NB4 (cell line): ENCODE results near the gene EXOC4.

Source experiments
- DNase-seq: peaks from one replicate; pipeline ENCODE4 v3.0.0; 2010; ENCODE audit warnings: low read depth
- H3K4me3 ChIP-seq: one replicate; pipeline ENCODE4 v1.5.1; 2011; ENCODE audit warnings: mild to moderate bottlenecking, low read depth, low read length, moderate library complexity
- MYC ChIP-seq: IDR thresholded peaks from 2 replicates; pipeline ENCODE4 v1.6.1; 2011; ENCODE audit warnings: low read depth, low read length
- POLR2A ChIP-seq: IDR thresholded peaks from 2 replicates; pipeline ENCODE4 v1.6.1; 2011; ENCODE audit warnings: mild to moderate bottlenecking; ENCODE audit not compliant: insufficient read length; ENCODE audit errors: extremely low read depth
- TF ChIP-seq, protein P1 (sequence below): IDR thresholded peaks from 2 replicates; pipeline ENCODE4 v1.6.1; 2011; ENCODE audit warnings: low read depth, low read length
- TF ChIP-seq, protein P2 (sequence below): IDR thresholded peaks from one replicate; pipeline ENCODE4 v1.5.1; 2012; ENCODE audit warnings: low read depth, low read length

Gene EXOC4

DNA sequence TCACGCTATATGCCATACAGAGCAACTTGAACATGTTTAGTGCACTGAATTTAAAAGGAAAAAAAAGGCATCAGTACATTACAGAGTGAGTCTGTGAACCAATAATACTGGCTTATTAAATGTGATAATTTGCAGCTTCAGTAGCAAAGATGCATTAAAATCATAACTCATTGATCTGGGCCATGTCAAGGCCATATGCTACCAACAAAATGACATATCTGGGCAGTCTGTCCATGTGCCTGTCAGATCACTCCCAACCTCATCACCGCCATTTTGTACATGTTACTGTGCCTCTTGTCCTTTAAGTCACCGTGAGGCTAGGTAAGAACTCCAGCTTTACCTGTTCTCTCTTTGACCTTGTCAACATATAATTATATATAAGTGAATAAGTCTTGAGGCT is 566.8 kb downstream of the EXOC4 start:
- TF ChIP-seq MYC (no peak), POLR2A (no peak)
- TF ChIP-seq, protein P1, sequence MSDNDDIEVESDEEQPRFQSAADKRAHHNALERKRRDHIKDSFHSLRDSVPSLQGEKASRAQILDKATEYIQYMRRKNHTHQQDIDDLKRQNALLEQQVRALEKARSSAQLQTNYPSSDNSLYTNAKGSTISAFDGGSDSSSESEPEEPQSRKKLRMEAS = no peak
- TF ChIP-seq, protein P2, sequence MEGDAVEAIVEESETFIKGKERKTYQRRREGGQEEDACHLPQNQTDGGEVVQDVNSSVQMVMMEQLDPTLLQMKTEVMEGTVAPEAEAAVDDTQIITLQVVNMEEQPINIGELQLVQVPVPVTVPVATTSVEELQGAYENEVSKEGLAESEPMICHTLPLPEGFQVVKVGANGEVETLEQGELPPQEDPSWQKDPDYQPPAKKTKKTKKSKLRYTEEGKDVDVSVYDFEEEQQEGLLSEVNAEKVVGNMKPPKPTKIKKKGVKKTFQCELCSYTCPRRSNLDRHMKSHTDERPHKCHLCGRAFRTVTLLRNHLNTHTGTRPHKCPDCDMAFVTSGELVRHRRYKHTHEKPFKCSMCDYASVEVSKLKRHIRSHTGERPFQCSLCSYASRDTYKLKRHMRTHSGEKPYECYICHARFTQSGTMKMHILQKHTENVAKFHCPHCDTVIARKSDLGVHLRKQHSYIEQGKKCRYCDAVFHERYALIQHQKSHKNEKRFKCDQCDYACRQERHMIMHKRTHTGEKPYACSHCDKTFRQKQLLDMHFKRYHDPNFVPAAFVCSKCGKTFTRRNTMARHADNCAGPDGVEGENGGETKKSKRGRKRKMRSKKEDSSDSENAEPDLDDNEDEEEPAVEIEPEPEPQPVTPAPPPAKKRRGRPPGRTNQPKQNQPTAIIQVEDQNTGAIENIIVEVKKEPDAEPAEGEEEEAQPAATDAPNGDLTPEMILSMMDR = no peak
- H3K4me3 ChIP-seq = no peak overlapping the region
- no peak for DNase-seq

DNA sequence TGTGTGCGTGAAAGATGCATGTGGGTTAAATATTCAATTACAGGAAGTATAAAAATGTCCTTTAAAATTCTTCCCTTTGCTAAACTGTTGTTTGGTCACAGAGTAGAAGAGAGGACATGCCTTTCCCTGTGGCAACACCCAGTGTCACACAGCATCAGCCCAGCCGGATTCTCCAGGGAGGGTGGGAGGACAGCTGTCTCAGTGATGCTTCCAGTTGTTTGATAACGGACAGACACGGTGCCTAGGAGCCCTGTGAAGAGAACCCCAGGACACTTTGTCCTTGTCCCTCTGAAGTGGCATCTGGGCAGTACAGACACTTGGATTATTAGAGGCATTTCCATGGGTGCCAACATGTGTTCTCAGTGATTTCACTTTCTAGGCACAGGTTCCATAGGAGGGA is 567.7 kb downstream of the EXOC4 start:
- TF ChIP-seq, protein P1 = no peak
- TF ChIP-seq MYC (no peak), POLR2A (no peak)
- TF ChIP-seq, protein P2 = no peak
- H3K4me3 ChIP-seq = no peak overlapping the region
- DNase-seq = no peak

DNA sequence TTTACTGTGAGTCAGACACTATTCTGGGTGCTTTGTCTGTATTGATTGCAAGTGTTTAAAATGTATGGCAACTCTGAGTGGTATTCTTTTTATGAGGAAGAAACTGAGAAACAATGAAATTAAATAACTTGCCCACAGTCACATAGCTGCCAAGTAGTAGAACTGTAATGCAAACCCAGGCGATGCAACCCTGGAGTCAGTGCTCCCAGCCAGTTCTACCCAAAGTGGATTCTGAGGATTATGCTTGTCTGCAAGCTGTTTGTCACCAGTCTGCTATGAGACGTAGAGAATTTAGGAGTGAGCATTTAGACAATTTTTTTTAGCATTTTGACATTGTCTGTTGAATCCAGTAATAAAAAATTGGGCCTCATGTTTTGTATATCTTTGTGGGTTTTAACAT is 568.3 kb downstream of the EXOC4 start:
- DNase-seq = no peak
- TF ChIP-seq POLR2A (no peak), MYC (no peak)
- TF ChIP-seq, protein P2 = no peak
- TF ChIP-seq, protein P1 = no peak
- H3K4me3 ChIP-seq = no peak overlapping the region

DNA sequence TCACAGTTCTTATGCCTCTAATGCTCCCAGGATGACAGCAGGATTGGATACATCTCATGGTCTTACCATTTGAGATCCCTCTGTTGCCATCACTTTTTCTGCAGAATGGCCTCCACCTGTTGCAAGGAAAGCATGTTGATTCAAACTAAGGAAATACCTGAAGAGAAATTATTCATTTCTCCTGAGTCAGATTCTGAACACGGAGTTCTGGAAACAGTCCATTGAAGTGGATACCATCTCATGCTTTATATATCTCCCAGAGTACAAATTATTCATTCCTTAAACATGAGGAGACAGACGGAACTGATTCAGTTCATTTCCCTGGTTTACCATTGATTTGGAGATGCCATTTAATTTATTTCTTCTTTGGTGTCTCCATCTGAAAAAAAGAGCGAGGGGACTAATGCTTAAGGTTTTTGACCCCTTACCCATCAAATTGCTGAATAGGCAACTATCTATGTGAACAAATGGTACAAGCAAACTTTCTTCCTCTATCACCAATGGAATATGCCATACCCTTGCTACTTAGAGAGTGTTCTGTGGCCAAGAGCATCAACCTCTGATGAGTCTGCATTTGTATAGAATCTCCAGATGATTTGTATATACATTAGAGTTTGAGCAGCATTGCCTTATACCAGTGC is 569.2 kb downstream of the EXOC4 start:
- no peak for DNase-seq
- H3K4me3 ChIP-seq = no peak overlapping the region
- no peak for TF ChIP-seq MYC
- TF ChIP-seq, protein P1 = no peak

DNA sequence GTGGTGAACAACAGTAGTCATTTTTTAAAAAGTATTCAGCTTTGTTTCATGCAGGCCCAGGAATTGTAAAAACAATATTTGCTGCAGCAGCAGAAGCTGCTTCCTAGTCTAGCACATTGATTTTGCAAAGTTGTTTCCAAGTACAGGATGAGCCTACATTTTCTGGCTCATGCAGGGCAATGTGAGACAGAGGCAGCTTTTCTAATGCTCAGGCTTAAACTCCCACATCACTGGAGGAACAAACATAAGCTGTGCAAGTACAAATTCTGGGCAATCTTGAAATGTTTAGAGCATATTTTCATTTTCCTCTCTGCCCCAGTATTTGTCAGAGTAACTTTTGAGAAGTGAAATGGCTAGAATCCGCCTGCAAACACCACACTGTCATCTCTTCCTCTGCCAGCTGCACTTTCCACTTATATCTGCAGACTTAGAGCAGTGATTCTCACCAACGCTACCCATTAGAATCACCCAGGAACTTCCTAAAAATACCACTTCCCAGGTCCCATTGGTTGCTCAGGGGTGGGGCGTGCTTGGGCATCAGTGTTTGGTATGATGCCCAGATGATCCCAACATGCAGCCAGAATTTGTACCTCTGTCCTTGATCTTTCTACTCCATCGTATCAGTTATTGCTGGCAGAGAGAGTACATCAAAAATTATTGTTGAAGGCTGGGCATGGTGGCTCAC is 570.1 kb downstream of the EXOC4 start:
- no peak for DNase-seq
- H3K4me3 ChIP-seq = no peak overlapping the region
- no peak for TF ChIP-seq POLR2A
- no peak for TF ChIP-seq MYC
- TF ChIP-seq, protein P2 = no peak
- TF ChIP-seq, protein P1 = no peak

DNA sequence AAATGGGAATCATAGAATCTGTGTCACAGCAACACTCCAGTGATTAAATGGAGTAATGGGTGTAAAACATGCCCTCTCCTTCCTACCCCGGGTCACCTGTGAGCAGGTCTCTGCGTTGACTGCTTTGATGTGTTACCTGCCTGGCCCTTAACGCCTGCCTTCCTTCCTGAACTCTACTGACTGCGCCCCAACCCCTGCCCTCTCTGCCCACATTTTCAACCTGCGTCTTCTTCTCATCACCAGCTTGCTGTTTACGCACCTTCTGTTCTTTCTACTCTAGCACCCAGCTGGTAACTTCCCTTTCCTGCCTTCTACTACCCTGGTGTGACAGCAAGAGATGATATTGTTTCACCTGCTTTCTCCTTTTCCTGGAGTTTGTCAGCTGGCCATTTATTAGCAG is 571.3 kb downstream of the EXOC4 start:
- no peak for TF ChIP-seq MYC
- TF ChIP-seq, protein P2 = no peak
- TF ChIP-seq, protein P1 = no peak
- TF ChIP-seq POLR2A = no peak
- no peak overlapping the region for H3K4me3 ChIP-seq
- no peak for DNase-seq
